A549 (cell line): ENCODE measurements around the gene ERAL1.
A peak's percentile ranks its signal among the peaks of the same experiment; 100 is the strongest.

Experiments used
- CBX2 ChIP-seq: fragments of 200-600 bp; sonication (generic); IDR thresholded peaks from 2 replicates; pipeline ENCODE4 v1.6.1; 2016; ENCODE audit warnings: low read depth, mild to moderate bottlenecking, borderline replicate concordance
- FOSL2 ChIP-seq, 2 experiments: fragments of 450-650 bp in 1 of 2; fragments of >200 bp in 1 of 2; sonication (Bioruptor Twin) in 1 of 2; formaldehyde crosslinking; IDR thresholded peaks; 2 replicates each; pipeline versions ENCODE4 v1.5.0 to v1.6.1; 2016 to 2020; ENCODE audit warnings: mild to moderate bottlenecking in 1 of 2, moderate library complexity in 1 of 2
- JUNB ChIP-seq: fragments of >200 bp; sonication (Bioruptor Twin); formaldehyde crosslinking; IDR thresholded peaks from 2 replicates; pipeline ENCODE4 v1.6.1; 2016
- KDM1A ChIP-seq: fragments of 200-600 bp; sonication (generic); IDR thresholded peaks from 2 replicates; pipeline ENCODE4 v1.6.1; 2016; ENCODE audit warnings: low read depth, mild to moderate bottlenecking
- POLR2A ChIP-seq: IDR thresholded peaks from 2 replicates; pipeline ENCODE4 v1.6.1; 2012; ENCODE audit warnings: mild to moderate bottlenecking, low read length
- RAD21 ChIP-seq, 2 experiments: fragments of >200 bp in 1 of 2; sonication (Bioruptor Twin) in 1 of 2; formaldehyde crosslinking in 1 of 2; IDR thresholded peaks in 1 of 2; conservative IDR thresholded peaks in 1 of 2; 2 replicates in 1 of 2; 3 replicates in 1 of 2; pipeline ENCODE4 v1.6.1; 2012 to 2018; ENCODE audit warnings: inconsistent platforms in 1 of 2
- RNF2 ChIP-seq: fragments of 200-600 bp; sonication (generic); IDR thresholded peaks from 2 replicates; pipeline ENCODE4 v1.6.1; 2016; ENCODE audit warnings: low read depth, mild to moderate bottlenecking, antibody characterized with exemption, moderate library complexity, borderline replicate concordance
- TF ChIP-seq, protein P1 (sequence below): fragments of >200 bp; sonication (Bioruptor Twin); formaldehyde crosslinking; IDR thresholded peaks from 3 replicates; pipeline ENCODE4 v1.5.1; 2016
- TF ChIP-seq, protein P2 (sequence below): fragments of 200-600 bp; sonication (generic); IDR thresholded peaks from 2 replicates; pipeline ENCODE4 v1.6.1; 2016; ENCODE audit warnings: antibody characterized with exemption, mild to moderate bottlenecking, moderate library complexity

DNA sequence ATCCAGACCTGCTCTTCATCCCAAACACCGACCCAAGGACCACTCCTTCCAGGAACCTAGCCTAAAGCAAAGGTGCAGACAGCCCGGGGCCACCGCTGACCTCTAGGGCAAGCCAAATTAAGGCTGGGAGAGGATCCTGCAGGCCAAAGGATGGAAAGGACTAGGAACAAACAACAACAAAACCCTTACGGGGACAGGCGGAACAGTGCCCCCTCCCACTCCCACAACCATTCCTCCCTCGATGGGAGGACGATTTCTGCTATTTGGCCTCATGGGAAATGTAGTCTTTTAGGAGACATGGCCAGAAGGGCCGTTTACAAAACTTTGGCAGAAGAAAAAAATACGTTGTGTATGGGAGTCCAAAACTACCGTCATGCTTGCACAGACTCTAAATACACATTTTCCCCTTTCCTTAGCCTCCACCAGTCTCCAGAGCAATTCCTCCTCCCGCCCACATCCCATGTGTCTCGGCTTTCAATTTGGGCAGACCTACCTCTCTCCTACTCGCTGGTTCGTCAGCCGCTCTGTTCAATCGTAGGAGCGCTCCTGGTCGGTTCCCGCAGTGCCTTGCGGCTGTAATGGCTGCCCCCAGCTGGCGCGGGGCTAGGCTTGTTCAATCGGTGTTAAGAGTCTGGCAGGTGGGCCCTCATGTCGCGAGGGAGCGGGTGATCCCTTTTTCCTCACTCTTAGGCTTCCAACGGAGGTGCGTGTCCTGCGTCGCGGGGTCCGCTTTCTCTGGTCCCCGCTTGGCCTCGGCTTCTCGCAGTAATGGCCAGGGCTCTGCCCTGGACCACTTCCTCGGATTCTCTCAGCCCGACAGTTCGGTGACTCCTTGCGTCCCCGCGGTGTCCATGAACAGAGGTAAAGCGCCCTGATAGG, at the start of gene ERAL1:
- no peak for TF ChIP-seq CBX2
- TF ChIP-seq RAD21 (conservative IDR thresholded peaks at IDR 0.05 in 1 of 2, IDR thresholded peaks at IDR 0.05 in 1 of 2), result 0 out of 5 replicates have a peak, but pooled peaks of 1 of the 2 experiments have one; percentile 17
- TF ChIP-seq FOSL2 (IDR thresholded peaks at IDR 0.05), result no peak
- no peak for TF ChIP-seq FOSL2 (CRISPR knock-in tag; IDR thresholded peaks at IDR 0.05)
- peak; percentile 87 for TF ChIP-seq POLR2A
- TF ChIP-seq, protein P1, sequence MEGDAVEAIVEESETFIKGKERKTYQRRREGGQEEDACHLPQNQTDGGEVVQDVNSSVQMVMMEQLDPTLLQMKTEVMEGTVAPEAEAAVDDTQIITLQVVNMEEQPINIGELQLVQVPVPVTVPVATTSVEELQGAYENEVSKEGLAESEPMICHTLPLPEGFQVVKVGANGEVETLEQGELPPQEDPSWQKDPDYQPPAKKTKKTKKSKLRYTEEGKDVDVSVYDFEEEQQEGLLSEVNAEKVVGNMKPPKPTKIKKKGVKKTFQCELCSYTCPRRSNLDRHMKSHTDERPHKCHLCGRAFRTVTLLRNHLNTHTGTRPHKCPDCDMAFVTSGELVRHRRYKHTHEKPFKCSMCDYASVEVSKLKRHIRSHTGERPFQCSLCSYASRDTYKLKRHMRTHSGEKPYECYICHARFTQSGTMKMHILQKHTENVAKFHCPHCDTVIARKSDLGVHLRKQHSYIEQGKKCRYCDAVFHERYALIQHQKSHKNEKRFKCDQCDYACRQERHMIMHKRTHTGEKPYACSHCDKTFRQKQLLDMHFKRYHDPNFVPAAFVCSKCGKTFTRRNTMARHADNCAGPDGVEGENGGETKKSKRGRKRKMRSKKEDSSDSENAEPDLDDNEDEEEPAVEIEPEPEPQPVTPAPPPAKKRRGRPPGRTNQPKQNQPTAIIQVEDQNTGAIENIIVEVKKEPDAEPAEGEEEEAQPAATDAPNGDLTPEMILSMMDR, result no peak
- TF ChIP-seq KDM1A, result no peak
- no peak for TF ChIP-seq JUNB
- TF ChIP-seq RNF2, result no peak
- TF ChIP-seq, protein P2, sequence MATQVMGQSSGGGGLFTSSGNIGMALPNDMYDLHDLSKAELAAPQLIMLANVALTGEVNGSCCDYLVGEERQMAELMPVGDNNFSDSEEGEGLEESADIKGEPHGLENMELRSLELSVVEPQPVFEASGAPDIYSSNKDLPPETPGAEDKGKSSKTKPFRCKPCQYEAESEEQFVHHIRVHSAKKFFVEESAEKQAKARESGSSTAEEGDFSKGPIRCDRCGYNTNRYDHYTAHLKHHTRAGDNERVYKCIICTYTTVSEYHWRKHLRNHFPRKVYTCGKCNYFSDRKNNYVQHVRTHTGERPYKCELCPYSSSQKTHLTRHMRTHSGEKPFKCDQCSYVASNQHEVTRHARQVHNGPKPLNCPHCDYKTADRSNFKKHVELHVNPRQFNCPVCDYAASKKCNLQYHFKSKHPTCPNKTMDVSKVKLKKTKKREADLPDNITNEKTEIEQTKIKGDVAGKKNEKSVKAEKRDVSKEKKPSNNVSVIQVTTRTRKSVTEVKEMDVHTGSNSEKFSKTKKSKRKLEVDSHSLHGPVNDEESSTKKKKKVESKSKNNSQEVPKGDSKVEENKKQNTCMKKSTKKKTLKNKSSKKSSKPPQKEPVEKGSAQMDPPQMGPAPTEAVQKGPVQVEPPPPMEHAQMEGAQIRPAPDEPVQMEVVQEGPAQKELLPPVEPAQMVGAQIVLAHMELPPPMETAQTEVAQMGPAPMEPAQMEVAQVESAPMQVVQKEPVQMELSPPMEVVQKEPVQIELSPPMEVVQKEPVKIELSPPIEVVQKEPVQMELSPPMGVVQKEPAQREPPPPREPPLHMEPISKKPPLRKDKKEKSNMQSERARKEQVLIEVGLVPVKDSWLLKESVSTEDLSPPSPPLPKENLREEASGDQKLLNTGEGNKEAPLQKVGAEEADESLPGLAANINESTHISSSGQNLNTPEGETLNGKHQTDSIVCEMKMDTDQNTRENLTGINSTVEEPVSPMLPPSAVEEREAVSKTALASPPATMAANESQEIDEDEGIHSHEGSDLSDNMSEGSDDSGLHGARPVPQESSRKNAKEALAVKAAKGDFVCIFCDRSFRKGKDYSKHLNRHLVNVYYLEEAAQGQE, result no peak
